GM19438 (cell line): ENCODE results near the gene LCNL1.

Experiments used
- ATAC-seq: cut with Tn5 transposase; IDR thresholded peaks from one replicate; pipeline ENCODE4 v1.9.1; 2021; ENCODE audit warnings: low read depth; ENCODE audit not compliant: unreplicated experiment

Gene LCNL1

GRCh38 chr9:136982232-136983051, at the start of gene LCNL1:
Gene LCNL1 (plus strand): TSS chr9:136982993. CDS start chr9:136983587, 594 bp downstream.
- no peak for ATAC-seq

GRCh38 chr9:136934277-136934676, 48.5 kb upstream of the LCNL1 start:
- ATAC-seq: no peak

GRCh38 chr9:136935651-136936050, 47.1 kb upstream of the LCNL1 start:
- ATAC-seq: no peak

GRCh38 chr9:136936645-136937170, 46.1 kb upstream of the LCNL1 start:
- ATAC-seq: no peak

- no peak for ATAC-seq
Measured at GRCh38 chr9:136937186-136938001, 45.4 kb upstream of the LCNL1 start.

- ATAC-seq: no peak
Measured at GRCh38 chr9:136939431-136939995, 43.3 kb upstream of the LCNL1 start.

GRCh38 chr9:136939996-136940525, 42.7 kb upstream of the LCNL1 start:
- ATAC-seq: no peak

GRCh38 chr9:136940526-136941230, 42.1 kb upstream of the LCNL1 start:
- no peak for ATAC-seq

- no peak for ATAC-seq
Measured at GRCh38 chr9:136941231-136942111, 41.3 kb upstream of the LCNL1 start.

GRCh38 chr9:136942112-136942880, 40.5 kb upstream of the LCNL1 start:
- no peak for ATAC-seq

GRCh38 chr9:136942881-136943230, 39.9 kb upstream of the LCNL1 start:
- no peak for ATAC-seq

GRCh38 chr9:136943291-136944211, 39.2 kb upstream of the LCNL1 start:
- ATAC-seq: peak; percentile 22

GRCh38 chr9:136944212-136944518, 38.6 kb upstream of the LCNL1 start:
- ATAC-seq: peak; percentile 30

GRCh38 chr9:136944519-136945332, 38.1 kb upstream of the LCNL1 start, which contains the start of the genes C8G and FBXW5:
Gene C8G (plus strand): TSS chr9:136945243. CDS start chr9:136945321, 78 bp downstream.
Gene FBXW5 (minus strand): TSS chr9:136944738. CDS start chr9:136944083, 655 bp downstream.
- ATAC-seq: peak; percentile 66

GRCh38 chr9:136945333-136946227, 37.2 kb upstream of the LCNL1 start:
- no peak for ATAC-seq
